DND-41 (cell line): ENCODE measurements around the gene NPPC.
A peak's percentile ranks its signal among the peaks of the same experiment; 100 is the strongest.

Experiments used
- ATAC-seq: fragments of 200-7000 bp; cut with Tn5 transposase; 3 replicates; pipeline ENCODE4 v1.9.1; 2021; ENCODE audit warnings: low read depth; ENCODE audit not compliant: insufficient read depth
- DNase-seq: peaks from one replicate; pipeline ENCODE4 v3.0.0-alpha.2; 2020
- H2AFZ ChIP-seq: 2 replicates; pipeline ENCODE4 v1.6.0; 2012; ENCODE audit warnings: low read depth, low read length
- H3K27ac ChIP-seq: 2 replicates; pipeline ENCODE4 v1.5.1; 2012; ENCODE audit warnings: low read length, inconsistent platforms
- H3K27me3 ChIP-seq: fragments of 200-600 bp; sonication (generic); 2 replicates; pipeline ENCODE4 v1.6.0; 2012; ENCODE audit warnings: low read length, mild to moderate bottlenecking, inconsistent platforms; ENCODE audit not compliant: insufficient read depth, poor library complexity
- H3K36me3 ChIP-seq: 2 replicates; pipeline ENCODE4 v1.5.1; 2012; ENCODE audit warnings: low read length, inconsistent platforms; ENCODE audit not compliant: insufficient read depth
- H3K4me1 ChIP-seq: 2 replicates; pipeline ENCODE4 v1.5.1; 2012; ENCODE audit warnings: mild to moderate bottlenecking, low read length; ENCODE audit not compliant: insufficient read depth
- H3K4me2 ChIP-seq: 2 replicates; pipeline ENCODE4 v1.6.0; 2012; ENCODE audit warnings: mild to moderate bottlenecking, moderate library complexity, low read length, inconsistent platforms; ENCODE audit not compliant: insufficient read depth
- H3K4me3 ChIP-seq, 2 experiments: fragments of 200-600 bp in 1 of 2; shearing (Covaris generic) in 1 of 2; 2 replicates each; pipeline ENCODE4 v1.5.1; 2012 to 2016; ENCODE audit warnings: inconsistent platforms in 2 of 2, low read length in 2 of 2, mild to moderate bottlenecking in 2 of 2, low read depth in 1 of 2, moderate library complexity in 1 of 2
- H3K79me2 ChIP-seq: 2 replicates; pipeline ENCODE4 v1.6.0; 2012; ENCODE audit warnings: low read length, inconsistent platforms; ENCODE audit not compliant: insufficient read depth
- H3K9ac ChIP-seq: 2 replicates; pipeline ENCODE4 v1.6.0; 2012; ENCODE audit warnings: low read depth, mild to moderate bottlenecking, inconsistent platforms, low read length, moderate library complexity
- H3K9me3 ChIP-seq: 2 replicates; pipeline ENCODE4 v1.5.1; 2012; ENCODE audit warnings: low read length, moderate library complexity, mild to moderate bottlenecking, inconsistent platforms; ENCODE audit not compliant: insufficient read depth, severe bottlenecking
- H4K20me1 ChIP-seq: 2 replicates; pipeline ENCODE4 v1.6.0; 2012; ENCODE audit warnings: low read length; ENCODE audit not compliant: insufficient read depth
- CTCF ChIP-seq: IDR thresholded peaks from 2 replicates; pipeline ENCODE4 v1.5.1; 2012; ENCODE audit warnings: borderline replicate concordance, low read length, moderate library complexity, mild to moderate bottlenecking; ENCODE audit not compliant: poor library complexity, severe bottlenecking; ENCODE audit errors: extremely low read depth
- EZH2 ChIP-seq: IDR thresholded peaks from 3 replicates; pipeline ENCODE4 v1.6.1; 2012; ENCODE audit warnings: borderline replicate concordance, low read depth, mild to moderate bottlenecking, moderate library complexity, low read length, inconsistent platforms; ENCODE audit not compliant: severe bottlenecking

The NPPC gene

GRCh38 chr2:231934441-231935206, 8.4 kb upstream of the NPPC start:
- DNase-seq (no peak), ATAC-seq (no peak)
- TF ChIP-seq CTCF: no peak
- no peak for TF ChIP-seq EZH2
- Histone ChIP-seq H2AFZ (no peak overlapping the region), H3K9me3 (no peaks in the 10 kb centered on the region), H3K4me3 (no peak overlapping the region), H3K36me3 (no peaks in the 10 kb centered on the region), H3K4me2 (no peak overlapping the region), H3K27ac (no peak overlapping the region), H3K79me2 (no peaks in the 10 kb centered on the region), H3K27me3 (peaks cover 4% of the 10 kb centered on the region), H4K20me1 (no peaks in the 10 kb centered on the region), H3K9ac (no peak overlapping the region), H3K4me1 (no peaks in the 10 kb centered on the region)

- H3K4me3 ChIP-seq: no peak overlapping the region
- peak; percentile 37; the same call in 2 of the 3 replicates for ATAC-seq
- H3K4me1 ChIP-seq: no peaks in the 10 kb centered on the region
- H3K9me3 ChIP-seq: no peaks in the 10 kb centered on the region
- H2AFZ ChIP-seq: no peak overlapping the region
- no peaks in the 10 kb centered on the region for H3K79me2 ChIP-seq
- TF ChIP-seq CTCF: no peak
- no peak for TF ChIP-seq EZH2
- H3K4me2 ChIP-seq: no peak overlapping the region
- no peaks in the 10 kb centered on the region for H3K36me3 ChIP-seq
- no peak overlapping the region for H3K27ac ChIP-seq
- peaks cover 4% of the 10 kb centered on the region for H3K27me3 ChIP-seq
- peak; percentile 30 for DNase-seq
- no peaks in the 10 kb centered on the region for H4K20me1 ChIP-seq
- no peak overlapping the region for H3K9ac ChIP-seq
These were observed 7.8 kb upstream of the NPPC start for GRCh38 chr2:231933916-231934401.

GRCh38 chr2:231932985-231933915, 7.1 kb upstream of the NPPC start:
- TF ChIP-seq CTCF (no peak), EZH2 (no peak)

More at GRCh38 chr2:231932985-231933915, 7.1 kb upstream of the NPPC start:
- Histone ChIP-seq H3K9me3 (no peaks in the 10 kb centered on the region), H3K79me2 (no peaks in the 10 kb centered on the region), H3K36me3 (no peaks in the 10 kb centered on the region), H3K27ac (no peak overlapping the region), H3K9ac (no peak overlapping the region), H3K4me1 (no peaks in the 10 kb centered on the region), H3K4me3 (no peak overlapping the region), H4K20me1 (no peaks in the 10 kb centered on the region), H3K4me2 (no peak overlapping the region), H3K27me3 (peaks cover 4% of the 10 kb centered on the region), H2AFZ (no peak overlapping the region)
- DNase-seq (no peak), ATAC-seq (no peak)
